Cardiac atrium fibroblast (primary cell): ENCODE measurements around the gene EPHX1. TPM values are rescaled to one million over a fixed set of nuclear protein-coding genes. Genes with fewer than 3 reads are reported as not detected.

Experiments
- total RNA-seq: library from RNA; depleted of rRNA; stranded (reverse); fragments of >200 nt; gene quantifications from 2 replicates; pipeline ENCODE4 v1.2.3, GENCODE V29; 2015

EPHX1 gene
- 78.3 and 125 TPM in 2 replicates for total RNA-seq

DNA sequence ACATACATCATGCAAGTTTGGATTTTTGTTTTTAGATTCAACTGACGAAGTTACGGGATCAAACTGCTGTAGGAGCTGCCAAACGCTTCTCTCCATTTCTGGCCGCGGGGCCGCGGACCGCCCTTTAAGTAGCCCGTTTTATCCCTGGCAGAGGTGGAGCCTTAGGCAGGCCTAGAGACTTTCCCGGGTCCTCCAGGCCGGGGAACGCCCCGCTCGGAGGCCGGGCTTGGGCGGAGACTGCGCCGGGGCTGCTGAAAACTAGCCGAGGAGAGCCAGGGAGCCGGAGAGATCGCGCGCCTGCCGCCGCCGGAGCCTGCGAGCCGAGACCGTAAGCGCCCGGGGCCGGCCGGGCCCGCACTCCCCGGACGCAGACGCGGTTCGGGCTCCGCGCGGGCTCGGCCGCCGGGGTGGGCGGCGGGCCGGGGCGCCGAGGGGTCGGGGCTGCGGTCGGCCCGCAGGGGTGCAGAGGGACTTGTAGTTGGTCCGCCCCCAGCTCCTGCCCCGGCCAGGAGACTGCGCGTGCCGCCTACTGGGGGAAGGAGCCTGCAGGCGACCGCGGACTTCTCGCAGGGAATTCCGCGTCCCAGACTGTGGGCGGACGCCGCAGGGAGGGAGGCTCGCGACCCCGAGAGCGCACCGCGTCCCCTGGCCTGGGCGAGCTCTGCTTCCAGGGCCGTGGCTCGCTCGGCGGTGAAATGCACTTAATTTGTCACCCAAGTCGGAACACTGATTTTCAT, at the start of gene EPHX1:
EPHX1 (plus strand) TSS at position 283 of the 737 bp plus-strand sequence. CDS start 18,606 bp downstream, outside the sequence.

DNA sequence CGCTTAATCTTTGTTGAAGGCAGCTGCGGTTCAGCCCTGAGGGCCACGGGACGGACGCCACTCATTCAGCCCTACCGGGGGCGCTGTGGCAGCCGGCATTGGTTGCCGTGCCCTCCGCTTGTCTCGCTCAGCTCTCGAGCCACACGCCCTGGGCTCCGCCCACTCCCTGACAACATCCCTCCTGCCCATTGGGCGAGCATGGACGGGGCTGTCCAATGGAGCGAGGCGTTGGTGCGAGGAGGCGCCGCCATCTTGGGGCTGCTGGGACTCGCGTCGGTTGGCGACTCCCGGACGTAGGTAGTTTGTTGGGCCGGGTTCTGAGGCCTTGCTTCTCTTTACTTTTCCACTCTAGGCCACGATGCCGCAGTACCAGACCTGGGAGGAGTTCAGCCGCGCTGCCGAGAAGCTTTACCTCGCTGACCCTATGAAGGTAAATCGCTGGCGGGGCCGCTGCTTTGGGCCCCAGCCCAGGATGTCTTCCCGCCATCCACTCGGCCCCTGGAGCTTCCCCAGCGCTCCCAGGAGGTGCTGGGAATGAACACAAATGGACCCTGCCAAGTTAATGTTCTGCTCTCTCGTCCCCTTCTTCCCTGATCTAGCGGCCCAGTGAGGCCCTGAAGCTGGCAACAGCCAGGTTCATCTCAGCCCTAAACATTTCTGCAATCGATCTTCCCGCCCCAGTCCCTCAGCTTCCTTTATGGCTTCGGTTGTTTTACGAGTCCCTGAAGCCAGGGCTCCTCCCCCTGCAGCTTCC, 32.2 kb upstream of the EPHX1 start, which contains the start of gene SRP9:
SRP9 (plus strand) TSS at position 244 of the 754 bp plus-strand sequence; CDS start at position 359, 115 bp downstream.

DNA sequence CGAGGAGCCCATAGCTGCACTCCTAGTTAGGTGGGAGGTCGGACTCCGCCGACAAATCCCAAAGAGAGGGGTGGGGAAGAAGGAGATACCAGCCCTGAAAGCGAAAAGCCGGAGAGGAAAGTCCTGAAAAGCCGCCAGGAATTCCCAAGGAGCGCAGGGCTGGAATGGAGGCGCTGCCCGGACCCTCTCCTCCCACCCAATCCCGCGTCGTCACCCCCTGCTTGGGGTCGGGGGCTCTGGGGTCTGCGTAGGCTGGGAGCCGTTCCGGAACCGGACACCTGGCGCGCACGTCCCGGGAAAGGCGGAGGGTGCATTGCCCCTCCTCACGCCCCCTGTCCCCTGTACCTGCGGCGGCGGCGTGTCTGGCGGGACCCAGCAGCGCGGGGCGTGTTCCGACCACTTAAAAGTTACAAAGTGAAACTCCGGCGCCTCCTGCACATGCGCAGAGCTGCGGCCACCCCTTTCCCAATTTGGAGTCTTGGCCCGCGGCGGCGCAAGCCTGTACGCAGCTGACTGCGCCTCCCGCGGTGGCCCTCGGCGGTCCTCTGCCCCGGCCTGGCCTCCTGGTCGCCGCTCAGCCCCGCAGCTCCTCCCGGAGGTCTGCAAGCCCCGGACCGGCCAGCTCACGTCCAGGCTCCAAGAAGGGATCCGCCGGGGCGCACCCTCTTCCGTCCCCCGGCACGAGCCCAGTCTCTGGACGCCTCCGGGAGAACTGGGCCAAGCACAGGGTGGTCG, 72.2 kb downstream of the EPHX1 start, which contains the start of gene TMEM63A:
TMEM63A (minus strand) TSS at position 422 of the 735 bp plus-strand sequence. CDS start 4,800 bp downstream, outside the sequence.

DNA sequence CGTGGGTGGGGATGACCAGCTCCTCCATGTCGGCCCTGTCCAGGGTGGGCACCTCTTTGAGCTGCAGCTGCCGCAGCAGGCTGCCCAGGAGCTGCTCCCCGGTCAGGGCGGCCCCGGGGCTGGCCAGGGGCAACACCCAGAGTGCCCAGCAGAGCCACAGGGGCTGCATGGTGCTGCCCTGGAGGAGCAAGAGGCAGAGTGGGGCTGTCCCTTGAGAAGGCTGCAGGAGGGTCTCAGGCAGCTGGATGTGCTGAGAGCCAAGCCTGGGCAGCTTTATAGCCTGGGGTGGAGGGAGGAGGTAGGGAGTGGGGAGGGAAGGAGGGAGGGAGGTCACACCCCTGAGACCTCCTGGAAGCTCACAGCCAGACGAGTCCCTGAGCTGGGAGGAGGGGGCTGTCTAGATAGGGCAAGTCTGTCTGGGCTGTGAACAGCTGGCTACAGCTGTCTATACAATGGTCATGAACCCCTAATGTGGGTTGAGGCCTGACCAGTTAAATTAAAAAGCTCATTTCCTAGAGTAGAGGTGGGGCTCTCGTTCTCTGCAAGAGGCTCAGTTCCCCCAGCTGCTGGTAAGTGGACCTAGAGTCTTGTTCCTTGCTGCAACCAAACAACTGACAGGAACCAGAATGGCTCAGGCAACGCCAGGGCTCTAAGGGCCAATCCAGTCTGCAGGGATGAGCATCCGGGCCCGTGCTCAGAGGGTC, 79.1 kb downstream of the EPHX1 start, which contains the start of gene LEFTY1:
LEFTY1 (minus strand) TSS at position 249 of the 704 bp plus-strand sequence; CDS start at position 169, 80 bp downstream.

Other genes with a start within 250 kb of the EPHX1 start
- gene ENAH, start 157.0 kb upstream of the EPHX1 start, total RNA-seq: 65.0 and 106 TPM in 2 replicates
- gene SRP9, start 32.3 kb upstream of the EPHX1 start, total RNA-seq: 176 and 180 TPM in 2 replicates
- 12.6 and 18.4 TPM in 2 replicates for gene TMEM63A, start 72.3 kb downstream of the EPHX1 start, total RNA-seq
- 0.18 TPM in 1 of 2 replicates, not detected in the other for gene LEFTY1, start 79.0 kb downstream of the EPHX1 start, total RNA-seq
- 46.5 and 47.5 TPM in 2 replicates for gene PYCR2, start 114.1 kb downstream of the EPHX1 start, total RNA-seq
- gene LEFTY2, start 131.1 kb downstream of the EPHX1 start, total RNA-seq: not detected in 2 replicates
- gene SDE2, start 189.2 kb downstream of the EPHX1 start, total RNA-seq: 16.4 and 19.8 TPM in 2 replicates